B cell (primary cell): ENCODE data around the gene MTERF1.
A peak's percentile ranks its signal among the peaks of the same experiment; 100 is the strongest.

Experiments used
- EZH2 ChIP-seq: IDR thresholded peaks from 2 replicates; pipeline ENCODE4 v1.6.1; 2012; ENCODE audit warnings: borderline replicate concordance, low read depth, mild to moderate bottlenecking, moderate library complexity, low read length; ENCODE audit not compliant: insufficient read depth, poor library complexity, severe bottlenecking
- TF ChIP-seq, protein P1 (sequence below): fragments of 200-600 bp; IDR thresholded peaks from one replicate; pipeline ENCODE4 v1.8.0; 2022; ENCODE audit warnings: antibody characterized with exemption, mild to moderate bottlenecking

DNA sequence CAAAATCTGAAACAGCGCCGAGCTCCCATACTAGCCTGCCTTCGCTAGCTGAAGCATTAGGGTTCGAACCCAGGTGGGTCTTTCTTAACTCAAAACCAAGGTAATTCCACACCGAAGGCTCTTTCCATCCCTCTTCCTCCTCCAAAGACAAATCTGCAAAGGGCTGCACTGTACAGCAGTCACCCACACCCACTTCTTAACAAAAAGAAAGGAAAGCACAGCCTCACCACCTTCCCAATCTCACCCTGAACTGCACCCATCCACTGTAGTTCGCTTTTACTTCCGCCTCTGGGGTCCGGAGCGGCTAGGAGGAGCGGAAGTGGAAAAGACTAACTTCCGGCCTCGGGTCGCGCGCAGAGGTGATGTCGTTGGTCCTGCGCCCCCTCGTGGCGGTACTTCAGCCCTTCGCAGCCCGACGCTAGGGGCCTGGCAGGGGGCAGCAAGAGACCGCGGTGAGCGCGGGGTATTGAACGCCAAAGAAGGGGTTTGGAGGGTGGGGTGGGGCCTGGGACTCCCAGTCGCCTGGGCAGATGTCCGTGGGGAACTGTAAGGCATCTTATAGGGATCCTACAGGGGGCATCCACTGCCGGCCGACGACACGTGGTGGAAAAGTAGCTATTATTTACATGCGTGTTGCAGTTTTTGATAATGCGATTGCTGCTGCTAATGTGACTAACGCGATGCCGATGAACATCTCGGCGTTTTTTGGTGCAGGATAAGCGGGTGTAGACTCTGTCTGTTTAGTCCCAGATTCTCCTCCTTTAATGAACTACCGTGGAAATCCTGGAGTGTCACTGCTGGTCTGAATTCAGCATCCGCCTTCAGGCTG, at the start of gene MTERF1:
- TF ChIP-seq, protein P1, sequence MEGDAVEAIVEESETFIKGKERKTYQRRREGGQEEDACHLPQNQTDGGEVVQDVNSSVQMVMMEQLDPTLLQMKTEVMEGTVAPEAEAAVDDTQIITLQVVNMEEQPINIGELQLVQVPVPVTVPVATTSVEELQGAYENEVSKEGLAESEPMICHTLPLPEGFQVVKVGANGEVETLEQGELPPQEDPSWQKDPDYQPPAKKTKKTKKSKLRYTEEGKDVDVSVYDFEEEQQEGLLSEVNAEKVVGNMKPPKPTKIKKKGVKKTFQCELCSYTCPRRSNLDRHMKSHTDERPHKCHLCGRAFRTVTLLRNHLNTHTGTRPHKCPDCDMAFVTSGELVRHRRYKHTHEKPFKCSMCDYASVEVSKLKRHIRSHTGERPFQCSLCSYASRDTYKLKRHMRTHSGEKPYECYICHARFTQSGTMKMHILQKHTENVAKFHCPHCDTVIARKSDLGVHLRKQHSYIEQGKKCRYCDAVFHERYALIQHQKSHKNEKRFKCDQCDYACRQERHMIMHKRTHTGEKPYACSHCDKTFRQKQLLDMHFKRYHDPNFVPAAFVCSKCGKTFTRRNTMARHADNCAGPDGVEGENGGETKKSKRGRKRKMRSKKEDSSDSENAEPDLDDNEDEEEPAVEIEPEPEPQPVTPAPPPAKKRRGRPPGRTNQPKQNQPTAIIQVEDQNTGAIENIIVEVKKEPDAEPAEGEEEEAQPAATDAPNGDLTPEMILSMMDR: peak; percentile 88
- no peak for TF ChIP-seq EZH2
